OCI-LY7 (cell line): ENCODE results near the gene ACD.

Experiments used
- EZH2phosphoT487 ChIP-seq: fragments of 200-600 bp; sonication (generic); IDR thresholded peaks from 2 replicates; pipeline ENCODE4 v1.6.1; 2018; ENCODE audit warnings: low read depth, borderline replicate concordance, mild to moderate bottlenecking, mixed run types, antibody characterized with exemption, low read length, moderate library complexity, mixed read lengths
- TF ChIP-seq, protein P1 (sequence below): fragments of 200-600 bp; sonication (generic); conservative IDR thresholded peaks from 2 replicates; pipeline ENCODE4 v1.5.1; 2014; ENCODE audit warnings: mild to moderate bottlenecking, antibody characterized with exemption, low read length, moderate library complexity, mixed read lengths

DNA sequence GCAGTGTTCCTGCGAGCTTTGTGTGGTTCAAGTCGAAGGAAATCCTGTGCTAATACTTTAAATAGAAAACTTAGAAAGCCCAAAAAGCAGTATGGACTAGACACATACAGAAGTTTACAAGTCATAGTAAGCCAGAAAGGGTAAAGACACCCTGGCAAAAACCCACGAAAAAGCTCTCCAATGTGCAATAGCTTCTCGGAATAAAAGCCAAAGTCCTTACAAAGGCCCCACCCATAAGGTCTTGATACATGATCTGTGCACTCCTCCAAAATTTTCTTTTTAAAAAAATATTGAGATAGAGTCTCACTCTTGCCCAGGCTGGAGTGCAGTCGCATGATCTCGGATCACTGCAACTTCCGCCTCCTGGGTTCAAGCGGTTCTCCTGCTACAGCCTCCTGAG, 16.9 kb upstream of the ACD start:
- TF ChIP-seq, protein P1, sequence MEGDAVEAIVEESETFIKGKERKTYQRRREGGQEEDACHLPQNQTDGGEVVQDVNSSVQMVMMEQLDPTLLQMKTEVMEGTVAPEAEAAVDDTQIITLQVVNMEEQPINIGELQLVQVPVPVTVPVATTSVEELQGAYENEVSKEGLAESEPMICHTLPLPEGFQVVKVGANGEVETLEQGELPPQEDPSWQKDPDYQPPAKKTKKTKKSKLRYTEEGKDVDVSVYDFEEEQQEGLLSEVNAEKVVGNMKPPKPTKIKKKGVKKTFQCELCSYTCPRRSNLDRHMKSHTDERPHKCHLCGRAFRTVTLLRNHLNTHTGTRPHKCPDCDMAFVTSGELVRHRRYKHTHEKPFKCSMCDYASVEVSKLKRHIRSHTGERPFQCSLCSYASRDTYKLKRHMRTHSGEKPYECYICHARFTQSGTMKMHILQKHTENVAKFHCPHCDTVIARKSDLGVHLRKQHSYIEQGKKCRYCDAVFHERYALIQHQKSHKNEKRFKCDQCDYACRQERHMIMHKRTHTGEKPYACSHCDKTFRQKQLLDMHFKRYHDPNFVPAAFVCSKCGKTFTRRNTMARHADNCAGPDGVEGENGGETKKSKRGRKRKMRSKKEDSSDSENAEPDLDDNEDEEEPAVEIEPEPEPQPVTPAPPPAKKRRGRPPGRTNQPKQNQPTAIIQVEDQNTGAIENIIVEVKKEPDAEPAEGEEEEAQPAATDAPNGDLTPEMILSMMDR: no peak
- no peak for TF ChIP-seq EZH2phosphoT487
